HepG2 (cell line): ENCODE results near the gene NOXRED1. TPM values are rescaled to one million over a fixed set of nuclear protein-coding genes. Genes with fewer than 3 reads are reported as not detected.

Source experiments
- ATF4 ChIP-seq, 2 experiments: fragments of 450-650 bp in 1 of 2; sonication (generic) in 1 of 2; formaldehyde crosslinking; IDR thresholded peaks; 2 replicates each; pipeline versions ENCODE4 v1.5.0 to v1.8.0; 2020 to 2022; ENCODE audit warnings: mild to moderate bottlenecking in 1 of 2, missing genetic modification reagents in 1 of 2
- CEBPG ChIP-seq: IDR thresholded peaks from 2 replicates; pipeline ENCODE4 v1.6.1; 2016
- HNF1A ChIP-seq, 2 experiments: sonication (generic) in 1 of 2; formaldehyde crosslinking in 1 of 2; IDR thresholded peaks; 2 replicates each; pipeline versions ENCODE4 v1.4.0 to v1.6.1; 2016 to 2020; ENCODE audit warnings: borderline replicate concordance in 1 of 2, low read depth in 1 of 2, mild to moderate bottlenecking in 1 of 2, missing genetic modification reagents in 1 of 2
- HNF1B ChIP-seq: sonication (generic); formaldehyde crosslinking; IDR thresholded peaks from 2 replicates; pipeline ENCODE4 v1.5.1; 2020; ENCODE audit warnings: mild to moderate bottlenecking, moderate library complexity, missing genetic modification reagents
- MAFF ChIP-seq: IDR thresholded peaks from 2 replicates; pipeline ENCODE4 v1.6.1; 2011; ENCODE audit warnings: low read depth, low read length, improper control_type of control experiment
- MXD4 ChIP-seq: IDR thresholded peaks from 2 replicates; pipeline ENCODE4 v1.6.1; 2016; ENCODE audit warnings: mild to moderate bottlenecking, missing biosample characterization, missing genetic modification reagents
- RELA ChIP-seq: sonication (generic); formaldehyde crosslinking; IDR thresholded peaks from 2 replicates; pipeline ENCODE4 v1.4.0; 2020; ENCODE audit warnings: missing genetic modification reagents
- SP2 ChIP-seq: sonication (generic); formaldehyde crosslinking; IDR thresholded peaks from 2 replicates; pipeline ENCODE4 v1.5.1; 2020; ENCODE audit warnings: mild to moderate bottlenecking, missing genetic modification reagents
- SP5 ChIP-seq: IDR thresholded peaks from 2 replicates; pipeline ENCODE4 v1.6.1; 2016; ENCODE audit warnings: low read depth, borderline replicate concordance
- ZSCAN29 ChIP-seq: sonication (generic); formaldehyde crosslinking; conservative IDR thresholded peaks from 2 replicates; pipeline ENCODE4 v1.4.0; 2020; ENCODE audit warnings: mild to moderate bottlenecking, missing genetic modification reagents
- polyA plus RNA-seq, 8 experiments: library from polyadenylated mRNA; depleted of rRNA in 3 of 8; stranded (reverse) in 7 of 8; unstranded in 1 of 8; fragments of >200 nt; fragmentation: Illumina TruSeq in 4 of 8; extraction: Trizol in 4 of 8; gene quantifications; 2 replicates each; pipeline versions ENCODE4 v1.2.1 to v1.2.3, GENCODE V29; 2011 to 2016; ENCODE audit warnings: low read depth in 4 of 8, missing spikeins in 1 of 8, mixed read lengths in 1 of 8; ENCODE audit not compliant: insufficient read depth in 1 of 8
- total RNA-seq, 5 experiments: library from RNA; depleted of rRNA; stranded (reverse); fragments of >200 nt; fragmentation: Illumina TruSeq; extraction: Trizol; gene quantifications; 2 replicates each; pipeline ENCODE4 v1.2.3, GENCODE V29; 2016; ENCODE audit warnings: low read depth in 1 of 5

NOXRED1 gene
- total and polyA plus RNA-seq, 2 of the 13 experiments (the other 11 are each of a cell fraction or from before 2014, with no cell fraction given), result 0.24 to 0.41 TPM

GRCh38 chr14:77390188-77390587 lies 33.1 kb downstream of the NOXRED1 start (continued):
- TF ChIP-seq MXD4 (CRISPR knock-in tag), result no peak
- TF ChIP-seq RELA (CRISPR knock-in tag), result no peak
- peak; percentile 50 for TF ChIP-seq CEBPG (CRISPR knock-in tag)
- 0 out of 2 replicates have a peak, but pooled peaks have one; percentile 29 for TF ChIP-seq MAFF
- TF ChIP-seq HNF1A (IDR thresholded peaks at IDR 0.05; ENCODE audit: low read depth), result peak; percentile 84
- TF ChIP-seq HNF1A (CRISPR knock-in tag; IDR thresholded peaks at IDR 0.05; ENCODE audit: borderline replicate concordance), result peak; percentile 91; the same call in 1 of the 2 replicates
- peak in 1 of 2 experiments; percentile 71; a peak in 2 of 4 replicates for TF ChIP-seq ATF4 (CRISPR knock-in tag; IDR thresholded peaks at IDR 0.05)
- TF ChIP-seq SP2, result no peak
- peak; percentile 69; the same call in 1 of the 2 replicates for TF ChIP-seq HNF1B (CRISPR knock-in tag)
- no peak for TF ChIP-seq SP5
- no peak for TF ChIP-seq ZSCAN29 (CRISPR knock-in tag)
